IPS-NIHi11 (cell line): Measurements from ENCODE around the gene OLFM1.

Source experiments
- DNase-seq: peaks from one replicate; pipeline ENCODE4 v3.0.0; 2012; ENCODE audit warnings: mixed read lengths, low spot score

OLFM1 gene

DNA sequence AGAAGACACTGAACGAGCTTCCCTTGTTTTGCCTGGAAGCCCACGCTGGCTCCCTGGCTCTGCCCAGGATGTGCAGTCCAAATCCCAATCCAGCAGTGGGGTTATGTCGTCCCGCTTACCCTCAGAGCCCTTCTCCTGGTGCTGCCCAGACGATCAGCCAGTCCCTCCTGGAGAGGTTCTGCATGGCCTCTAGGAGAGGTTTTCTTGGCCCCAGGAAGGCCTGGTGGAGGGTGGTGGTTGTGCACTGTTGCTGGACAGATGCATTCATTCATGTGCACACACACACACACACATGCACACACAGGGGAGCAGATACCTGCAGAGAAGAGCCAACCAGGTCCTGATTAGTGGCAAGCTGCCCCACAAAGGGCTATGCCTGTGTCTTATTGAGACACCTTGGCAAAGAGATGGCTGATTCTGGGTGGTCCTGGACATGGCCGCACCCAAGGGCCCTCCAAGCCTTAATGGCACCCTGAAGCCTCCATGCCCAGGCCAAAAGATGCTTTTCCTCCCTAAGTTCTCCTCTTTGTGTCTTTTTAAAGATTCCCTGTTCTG lies 10.5 kb upstream of the OLFM1 start:
- DNase-seq: no peak

DNA sequence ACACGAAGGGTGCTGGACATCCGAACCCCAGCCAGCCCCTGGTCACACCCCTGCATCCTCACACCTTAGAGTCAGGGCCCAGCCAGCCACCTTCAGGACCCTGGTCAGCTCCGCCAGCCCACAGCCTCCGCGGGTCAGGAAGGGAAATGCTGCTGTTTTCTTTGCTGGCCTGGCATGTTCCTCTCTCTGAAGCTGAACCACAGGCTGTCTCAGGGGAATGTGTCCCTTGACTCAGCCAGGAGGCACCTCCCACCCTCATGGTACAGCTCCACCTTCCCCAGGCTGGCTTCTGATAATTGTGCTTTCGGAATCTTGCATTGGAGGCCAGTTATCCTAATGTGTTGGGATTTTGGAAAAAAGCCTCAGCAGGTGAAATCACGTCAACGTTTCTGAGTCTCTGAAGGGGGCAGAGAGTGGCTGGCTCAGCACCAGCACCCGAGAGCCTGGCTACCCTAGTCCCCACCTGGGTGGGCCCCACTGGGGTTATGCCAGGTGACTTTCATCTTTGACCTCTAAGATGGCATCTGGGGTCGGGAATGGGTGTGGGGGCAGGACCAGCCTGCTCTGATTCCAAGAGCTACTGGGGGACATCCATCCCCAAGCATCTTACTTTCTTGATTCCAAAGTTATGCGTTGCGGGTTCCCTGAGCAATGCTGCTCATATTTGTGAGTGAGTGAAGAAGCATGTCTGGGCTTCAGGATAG lies 9.8 kb upstream of the OLFM1 start:
- peak; percentile 91 for DNase-seq

DNA sequence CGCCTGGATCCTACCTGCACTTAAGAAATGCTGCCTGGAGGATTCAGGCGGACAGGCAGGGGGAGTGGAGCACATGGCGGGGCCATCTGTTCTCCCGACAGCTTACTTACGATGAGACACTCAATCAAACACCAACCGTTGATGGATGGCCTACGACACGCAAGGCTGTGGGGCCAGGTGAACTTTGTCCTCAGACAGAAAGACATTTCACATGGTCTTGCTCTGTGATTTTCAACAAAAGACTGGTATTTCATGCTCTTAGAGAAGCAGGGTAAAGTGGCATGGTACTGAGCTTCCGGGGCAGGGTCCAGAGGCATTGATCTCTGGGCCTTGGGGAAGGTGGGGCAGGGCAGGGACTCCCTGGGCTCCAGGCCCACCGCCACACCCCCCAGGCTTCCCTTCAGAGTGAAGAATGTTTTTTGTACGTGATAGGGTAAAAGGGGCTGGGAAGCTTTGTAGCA lies 9.1 kb upstream of the OLFM1 start:
- no peak for DNase-seq

DNA sequence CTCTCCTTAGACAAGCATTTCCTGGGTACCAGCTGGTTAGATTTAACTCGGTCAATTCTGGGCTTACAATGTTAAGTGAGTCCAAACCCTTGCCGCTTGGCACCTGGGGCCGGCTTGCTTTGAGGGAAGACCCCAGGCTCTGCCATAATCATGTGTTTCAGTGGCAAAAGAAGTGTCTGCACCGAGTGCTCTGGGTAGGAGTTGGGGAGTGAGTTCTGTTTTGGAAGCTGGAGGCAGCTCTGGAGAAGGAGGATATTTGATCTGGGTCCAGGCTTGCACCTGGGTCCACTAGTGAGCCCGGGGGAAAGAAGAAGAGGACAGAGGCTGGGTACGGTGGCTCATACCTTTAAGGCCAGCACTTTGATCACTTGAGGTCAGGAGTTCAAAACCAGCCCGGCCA lies 8.4 kb upstream of the OLFM1 start:
- DNase-seq: no peak

DNA sequence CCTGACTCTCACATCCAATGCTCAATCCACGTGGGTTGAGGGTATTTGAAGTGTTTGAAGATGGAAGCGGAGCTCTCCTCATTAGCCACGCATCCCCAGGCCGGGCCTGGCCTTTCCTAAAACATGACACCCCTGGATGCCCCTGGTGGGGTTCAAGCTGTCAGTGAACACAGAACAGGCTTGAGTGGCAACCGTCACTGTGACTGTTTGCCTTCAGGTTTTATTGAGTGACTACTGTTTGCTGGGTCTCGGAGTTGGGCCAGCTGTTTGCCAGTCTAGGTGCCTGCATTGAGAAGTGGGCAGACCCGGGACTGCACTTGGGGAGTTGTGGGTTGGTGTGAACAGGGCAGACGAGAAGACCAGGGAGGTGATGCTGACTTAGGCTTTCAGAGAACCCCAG lies 7.8 kb upstream of the OLFM1 start:
- DNase-seq: no peak

DNA sequence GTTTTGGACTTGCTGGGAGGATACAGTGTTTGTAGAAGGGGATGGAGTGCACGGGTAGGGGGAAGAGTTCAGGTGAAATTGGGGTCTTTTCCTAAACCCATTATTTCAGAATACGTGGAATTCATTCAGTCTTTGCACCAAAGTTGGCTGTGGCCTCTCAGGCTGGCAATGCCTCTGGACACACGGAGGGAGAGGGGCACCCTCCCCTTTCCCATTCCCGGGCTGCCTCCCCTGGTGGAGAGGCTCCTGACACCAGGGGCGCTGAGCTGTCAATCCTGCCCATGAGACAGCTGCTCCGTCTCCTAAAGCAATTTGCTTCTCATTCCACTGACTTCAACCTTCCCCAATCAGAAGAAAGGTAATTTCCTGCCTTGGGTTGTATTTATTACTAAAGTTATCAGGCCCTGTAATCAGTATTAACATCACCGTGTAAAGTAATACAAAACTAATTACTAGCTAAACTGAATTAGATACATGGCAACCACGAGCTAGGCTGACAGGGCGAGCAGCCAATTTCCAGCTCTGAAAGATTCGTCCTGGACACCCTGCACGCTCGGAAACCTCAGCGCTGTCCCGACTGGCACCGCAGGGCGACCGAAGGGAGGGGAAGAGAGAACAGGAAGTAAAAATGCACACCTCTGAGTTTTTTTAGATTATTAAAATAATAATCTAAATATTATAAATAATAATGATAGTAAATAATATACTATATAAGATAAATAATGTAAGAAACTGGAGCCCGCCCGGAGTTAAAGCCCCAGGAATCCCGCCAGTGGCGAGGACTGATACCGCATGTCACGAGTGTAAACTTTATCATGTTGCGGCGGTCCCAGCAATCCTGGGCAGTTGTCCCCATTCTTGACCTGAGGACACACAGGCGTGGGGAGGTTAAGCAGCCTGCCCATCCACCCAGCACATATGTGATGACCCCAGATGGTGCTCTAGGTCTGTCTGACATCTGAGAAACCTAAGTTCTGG lies 6.9 kb upstream of the OLFM1 start:
- no peak for DNase-seq

DNA sequence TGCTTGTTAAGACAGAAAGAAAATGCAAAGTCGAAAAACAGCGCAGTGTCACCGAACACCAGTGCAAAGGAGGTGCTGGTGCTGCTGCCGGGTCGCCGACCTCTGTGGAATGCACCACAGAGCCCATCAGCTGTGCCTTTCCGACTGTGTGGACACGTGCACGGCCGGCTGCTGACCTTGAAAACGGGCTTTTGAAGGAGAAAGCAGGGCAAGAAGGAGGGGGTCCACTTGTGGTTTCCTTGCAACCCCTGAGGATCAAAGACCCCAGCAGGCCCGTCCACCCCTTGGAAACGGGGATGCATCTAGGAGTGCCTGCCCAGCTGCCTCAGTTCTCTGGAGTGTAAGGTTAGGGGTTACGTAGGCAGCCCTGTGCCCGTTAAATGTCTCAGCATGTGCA lies 6.2 kb upstream of the OLFM1 start:
- DNase-seq: no peak

DNA sequence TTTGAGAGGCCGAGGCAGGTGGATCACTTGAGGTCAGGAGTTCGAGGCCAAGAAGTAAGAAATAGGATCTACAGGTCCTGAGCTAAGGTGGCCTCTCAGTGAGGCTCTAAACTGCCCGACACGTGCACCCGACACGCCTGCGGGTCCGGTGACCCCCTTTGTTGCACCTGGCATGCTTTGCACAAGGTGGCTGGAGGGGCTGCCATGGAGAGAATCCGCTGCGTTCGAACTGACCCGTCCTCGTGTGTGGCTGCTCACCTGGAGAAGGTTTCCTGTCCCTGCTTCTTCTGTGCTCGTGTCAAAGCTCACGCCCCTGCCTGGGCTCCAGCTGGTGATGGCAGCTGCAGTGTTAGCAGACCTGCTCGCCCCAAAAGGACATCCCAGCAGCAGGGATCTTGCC lies 5.7 kb upstream of the OLFM1 start:
- DNase-seq: no peak

DNA sequence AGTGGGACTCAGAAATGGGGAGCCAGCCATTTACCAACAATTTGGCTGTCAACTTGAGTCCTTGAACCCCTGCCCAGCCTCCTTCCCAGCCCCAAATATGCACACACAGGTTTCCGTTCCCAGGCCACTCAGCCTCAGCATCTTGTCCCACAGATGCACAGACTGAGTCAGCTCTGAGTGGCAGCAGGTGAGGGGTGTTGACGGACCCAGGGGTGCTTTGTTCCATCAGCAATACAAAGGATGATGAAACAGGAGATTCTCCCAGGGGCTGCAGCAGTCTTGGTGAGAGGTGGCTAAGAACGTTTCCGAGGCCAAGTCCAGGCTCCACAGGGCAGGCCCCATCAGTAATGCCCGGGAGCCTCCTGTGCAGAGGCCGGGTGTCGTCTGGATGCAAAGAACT lies 4.9 kb upstream of the OLFM1 start:
- no peak for DNase-seq

DNA sequence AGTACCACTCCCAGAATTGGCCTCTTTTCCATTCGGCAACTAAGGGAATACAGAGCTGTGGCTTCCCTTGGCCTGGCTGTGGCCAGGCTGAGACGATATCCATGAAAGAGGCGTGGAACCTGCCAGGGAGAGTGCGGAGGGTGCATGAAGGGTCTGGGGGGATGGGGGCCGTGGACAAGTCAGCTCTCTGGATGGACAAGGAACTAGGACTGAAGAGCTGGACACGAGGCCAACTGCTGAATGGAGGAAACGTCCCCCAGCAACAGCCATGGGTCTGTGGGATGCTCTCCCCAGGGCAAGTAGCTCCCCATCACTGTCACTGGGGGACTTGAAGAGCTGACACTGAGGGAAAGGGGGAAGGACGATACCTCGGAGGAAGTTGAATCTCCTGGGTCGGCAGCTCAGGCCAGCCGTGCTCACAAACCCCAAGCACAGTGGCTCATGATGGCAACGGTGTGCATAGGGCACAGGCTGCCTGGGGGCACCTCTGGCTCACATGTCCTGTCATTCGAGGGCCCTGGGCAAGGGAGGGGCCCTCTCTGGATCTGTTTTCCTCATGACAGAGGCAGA lies 4.1 kb upstream of the OLFM1 start:
- DNase-seq: no peak

DNA sequence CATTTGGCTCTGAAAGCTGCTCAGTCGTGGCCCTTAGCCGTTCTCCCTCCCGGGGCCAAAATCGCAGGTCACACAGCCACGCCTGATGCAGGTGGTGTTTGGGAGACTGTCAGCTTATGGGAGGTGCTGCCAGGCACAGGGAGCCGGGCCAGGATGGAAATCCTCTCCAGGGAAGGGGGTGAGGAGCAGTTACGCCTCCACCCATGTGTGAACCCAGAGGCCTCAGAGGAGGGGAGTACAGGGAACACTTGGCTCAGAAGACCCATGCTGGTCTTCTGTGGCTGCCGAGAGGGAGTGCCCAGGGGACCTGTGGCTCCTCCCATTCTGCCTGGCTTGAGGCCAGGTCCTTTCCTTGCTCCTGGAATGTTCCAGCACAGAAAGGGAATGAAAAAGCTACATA lies 3.6 kb upstream of the OLFM1 start:
- no peak for DNase-seq

DNA sequence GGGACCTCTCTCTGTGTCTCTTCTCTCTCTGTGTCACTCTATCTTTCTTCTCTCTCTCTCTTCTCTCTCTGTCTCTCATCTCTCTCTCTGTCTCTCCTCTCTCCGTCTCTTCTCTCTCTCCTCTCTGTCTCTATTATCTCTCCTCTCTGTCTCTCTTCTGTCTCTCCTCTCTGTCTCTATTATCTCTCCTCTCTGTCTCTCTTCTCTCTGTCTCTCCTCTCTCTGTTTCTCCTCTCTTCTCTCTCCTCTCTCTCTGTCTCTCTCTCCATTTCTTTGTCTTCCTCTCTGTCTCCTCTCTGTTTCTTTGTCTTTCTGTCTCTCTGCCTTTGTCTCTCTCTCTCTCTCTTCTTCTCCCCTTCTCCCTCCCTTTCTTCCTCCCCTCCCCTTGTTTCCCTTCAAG lies 3.2 kb upstream of the OLFM1 start:
- DNase-seq: no peak

DNA sequence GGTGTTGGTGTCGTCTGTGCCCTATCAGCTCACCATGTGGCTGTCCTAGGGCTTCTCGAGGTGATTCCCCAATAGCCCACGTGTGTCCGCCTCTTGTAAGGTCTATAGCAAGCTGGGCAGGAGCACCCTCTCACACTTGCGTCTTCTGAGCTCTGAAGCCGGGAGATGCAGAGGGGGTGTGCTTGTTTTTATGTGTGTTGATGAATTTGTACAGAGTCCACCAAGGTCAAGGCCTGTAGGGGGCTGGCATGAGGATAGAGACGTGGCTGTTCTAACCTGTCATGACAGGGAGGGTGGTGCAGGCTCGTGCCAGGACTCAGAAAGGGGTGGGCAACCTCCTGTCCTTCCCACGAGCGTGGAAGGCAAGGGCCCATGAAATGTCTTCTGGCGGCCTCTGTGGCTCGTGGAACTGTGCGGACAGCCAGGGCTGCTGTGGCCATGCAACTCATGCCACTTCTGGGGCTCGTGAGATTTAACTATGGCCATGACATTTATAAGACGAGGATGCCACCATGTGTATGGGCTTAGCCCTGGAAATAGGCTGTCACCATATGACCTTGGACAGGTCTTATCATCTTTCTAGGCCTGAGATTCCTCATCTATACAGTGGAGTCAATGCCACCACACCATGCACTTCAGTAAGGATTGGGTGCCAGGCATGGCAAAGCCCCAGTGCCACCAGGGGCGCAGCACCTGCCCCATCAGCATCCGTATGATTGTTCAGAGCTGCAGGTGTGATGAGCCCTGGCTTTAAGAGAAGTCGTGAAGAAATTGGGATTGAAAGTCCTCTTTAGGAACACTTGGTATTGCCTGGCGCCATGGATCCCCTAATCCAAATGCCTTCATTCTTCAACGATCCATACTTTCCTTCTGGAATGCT lies 2.3 kb upstream of the OLFM1 start:
- DNase-seq: no peak

DNA sequence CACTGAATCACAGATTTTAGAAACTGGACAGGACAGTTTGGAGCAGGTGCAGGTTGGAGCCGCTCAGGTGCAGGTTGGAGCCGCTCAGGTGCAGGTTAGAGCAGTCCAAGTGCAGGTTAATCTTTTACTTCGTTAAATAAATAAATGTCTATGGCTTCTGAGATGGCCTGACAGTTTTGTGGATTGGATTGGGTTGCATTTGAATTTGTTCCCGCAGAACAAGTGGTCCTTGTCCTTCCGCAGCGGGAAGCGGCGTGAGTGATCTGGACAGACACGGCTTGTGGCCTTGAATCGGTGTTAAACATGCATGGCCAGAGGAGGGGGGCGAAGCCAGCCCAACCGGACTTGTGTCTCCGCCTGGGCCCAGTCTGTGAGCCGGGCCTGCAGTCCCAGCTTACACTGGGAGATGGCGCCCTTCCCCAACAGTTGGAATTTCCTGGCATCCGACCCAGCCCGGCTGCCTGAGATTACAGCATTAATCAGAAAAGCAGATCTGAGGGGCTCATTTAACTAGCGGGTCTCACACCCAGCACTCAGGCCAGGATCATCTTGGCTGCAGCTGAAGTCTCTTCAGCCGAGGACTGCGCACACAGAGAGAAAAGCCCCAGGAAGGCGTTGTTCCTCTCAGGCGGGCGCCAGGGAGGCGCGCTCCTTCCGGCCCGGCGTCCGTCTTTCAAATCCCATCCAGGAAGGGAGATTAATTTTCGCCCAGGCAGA lies 1.5 kb upstream of the OLFM1 start:
- peak; percentile 91 for DNase-seq

DNA sequence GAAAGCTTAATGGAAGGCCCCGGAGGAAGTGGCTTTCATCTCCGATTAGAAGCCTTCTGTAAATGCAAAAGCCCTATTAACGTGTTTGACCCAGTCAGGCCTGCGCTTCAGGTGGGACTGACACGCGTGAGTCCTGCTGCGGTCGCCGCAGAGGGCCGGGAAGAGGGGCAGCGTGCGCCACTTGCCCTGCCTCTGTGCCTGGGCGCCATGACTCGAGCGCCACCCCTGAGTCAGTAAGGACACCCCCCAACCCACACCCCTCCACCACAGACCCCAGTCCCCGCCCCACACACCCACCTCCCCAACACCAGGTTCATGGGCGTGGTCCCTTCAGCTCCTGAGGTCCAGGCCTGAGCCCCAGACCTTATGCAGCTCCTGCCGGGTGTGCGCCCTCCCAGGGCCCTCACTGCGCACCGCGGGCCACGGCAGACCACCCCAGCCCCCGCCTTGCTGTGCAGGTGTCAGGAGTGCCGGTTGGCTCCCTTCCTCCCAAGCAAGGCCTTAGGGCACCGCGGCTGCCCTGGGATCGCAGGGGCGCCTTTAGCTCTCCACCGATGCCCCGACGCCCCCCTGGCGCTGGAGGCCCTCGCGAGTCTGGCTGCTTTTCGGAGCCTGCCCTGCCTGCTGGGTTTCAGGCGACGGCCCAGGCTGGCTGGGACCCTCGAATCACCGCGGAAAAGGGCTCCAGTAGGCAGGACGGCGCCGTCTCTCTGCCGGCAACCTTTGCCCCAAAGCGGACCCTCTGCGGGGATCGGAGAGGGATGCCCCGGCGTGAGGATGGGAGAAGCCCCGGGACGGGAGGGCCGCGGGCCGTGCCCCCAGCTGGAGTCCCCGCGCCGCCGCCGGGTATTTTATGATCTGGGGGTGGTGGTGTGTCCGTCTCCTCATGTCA lies 625 bp upstream of the OLFM1 start:
- DNase-seq: no peak

DNA sequence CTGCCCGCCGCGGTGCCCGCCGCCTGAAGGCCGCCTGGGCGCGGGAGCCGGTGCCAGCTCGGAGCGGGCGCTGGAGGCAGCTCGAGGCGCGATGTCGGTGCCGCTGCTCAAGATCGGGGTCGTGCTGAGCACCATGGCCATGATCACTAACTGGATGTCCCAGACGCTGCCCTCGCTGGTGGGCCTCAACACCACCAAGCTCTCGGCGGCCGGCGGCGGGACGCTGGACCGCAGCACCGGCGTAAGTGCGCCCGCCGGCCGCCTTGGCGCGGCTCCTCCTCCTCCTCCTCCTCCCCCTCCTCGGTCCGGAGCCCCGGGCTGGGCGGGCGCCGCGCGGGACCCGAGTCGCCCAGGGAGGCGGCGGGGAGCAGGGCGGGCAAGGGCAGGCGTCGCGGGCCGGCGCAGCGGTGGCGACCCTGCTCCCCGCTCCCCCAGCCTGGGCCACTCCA lies 455 bp downstream of the OLFM1 start:
- no peak for DNase-seq

DNA sequence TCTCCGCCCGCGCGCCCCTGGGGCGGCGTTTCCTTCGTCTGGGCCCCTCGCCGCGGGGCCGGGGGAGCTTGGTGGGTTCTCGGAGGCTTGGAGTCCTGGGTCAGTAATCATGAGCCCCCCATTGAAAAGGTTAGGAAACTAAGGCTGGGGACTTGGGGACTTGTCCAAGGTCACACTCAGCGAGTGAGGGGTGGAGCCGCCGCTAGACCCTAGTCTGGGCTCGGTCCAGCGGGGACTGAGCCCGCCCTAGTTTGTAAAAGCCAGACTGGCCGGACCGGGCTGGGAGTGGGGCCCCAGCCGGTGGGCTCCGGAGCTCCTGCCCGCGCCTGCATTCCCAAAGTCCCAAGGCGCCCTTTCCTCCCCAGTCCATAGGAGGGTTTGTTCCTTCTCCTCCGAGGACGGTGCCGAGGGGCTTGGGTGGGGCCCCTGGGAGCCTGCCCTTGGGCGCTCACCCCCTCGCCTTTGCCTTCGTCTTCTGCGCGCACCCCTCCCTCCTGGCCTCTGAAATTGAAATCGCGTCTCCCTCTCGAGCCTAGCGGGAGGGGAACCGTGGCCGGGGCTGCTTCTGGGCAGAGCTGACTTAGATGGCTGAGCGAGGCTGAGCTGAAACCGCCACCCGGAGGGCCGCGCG lies 995 bp downstream of the OLFM1 start:
- DNase-seq: no peak

DNA sequence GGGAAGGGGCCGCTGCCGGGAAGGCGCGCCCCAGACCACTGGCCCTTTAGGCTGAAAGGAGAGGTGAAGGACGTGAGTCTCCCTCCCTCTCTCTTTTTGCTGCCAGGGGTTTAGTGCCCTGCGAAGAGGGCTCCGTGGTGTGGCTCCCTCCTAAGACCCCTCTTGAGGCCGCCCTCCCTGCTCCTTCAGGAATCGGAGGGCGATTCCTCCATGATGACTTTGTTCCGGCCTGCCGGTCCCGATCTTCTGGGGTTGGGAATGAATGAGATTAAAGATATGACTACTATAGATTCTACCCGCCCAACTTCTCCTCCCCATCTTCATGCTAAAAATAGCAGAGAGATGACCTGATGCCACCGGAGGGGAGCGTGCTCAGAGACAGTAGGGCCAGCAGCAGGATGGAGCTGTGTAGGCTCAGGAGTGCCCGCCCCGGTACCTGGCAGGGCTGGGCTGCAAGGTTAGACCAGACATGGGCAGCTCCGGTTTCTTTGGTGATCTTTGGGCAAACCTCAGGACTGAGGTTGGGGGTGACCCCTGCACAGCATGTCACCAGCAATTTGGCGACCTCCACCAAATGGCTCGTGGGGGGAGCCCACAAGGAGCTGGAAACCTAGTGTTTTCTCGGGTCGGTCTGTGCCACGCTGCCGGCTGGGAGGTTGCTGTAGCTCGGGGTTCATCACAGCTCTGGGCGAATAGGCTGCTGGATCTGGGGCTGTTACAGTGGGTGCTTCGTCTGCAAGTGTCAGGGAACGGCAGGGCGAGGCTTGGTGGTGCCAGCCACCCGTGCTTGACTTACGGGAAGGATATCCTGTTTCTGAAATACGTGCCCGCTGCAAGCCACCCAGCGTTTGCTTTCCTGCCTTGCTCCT lies 1.7 kb downstream of the OLFM1 start:
- no peak for DNase-seq
